Hematopoietic multipotent progenitor cell treated with erythropoietin and hydrocortisone succinate and interleukin-3 and kit ligand, for 4 days (in vitro differentiated cells): ENCODE data around the gene MLST8.

Experiments used
- DNase-seq: peaks from one replicate; pipeline ENCODE4 v3.0.0-alpha.2; 2015

Gene MLST8

GRCh38 chr16:2205104-2205966, at the start of gene MLST8:
TSS of gene MLST8 (plus strand) at chr16:2205454. CDS start at chr16:2206086, 632 bp downstream.
- DNase-seq = peak; percentile 94

- DNase-seq = peak; percentile 70
These were observed 49.0 kb upstream of the MLST8 start for GRCh38 chr16:2155977-2156848.

- DNase-seq = no peak
These were observed 48.4 kb upstream of the MLST8 start for GRCh38 chr16:2156849-2157224.

GRCh38 chr16:2157480-2158261, 47.6 kb upstream of the MLST8 start:
- DNase-seq = no peak

- DNase-seq = no peak
These were observed 47.0 kb upstream of the MLST8 start for GRCh38 chr16:2158262-2158638.

- no peak for DNase-seq
These were observed 45.9 kb upstream of the MLST8 start for GRCh38 chr16:2159175-2159838.

GRCh38 chr16:2160915-2161551, 44.2 kb upstream of the MLST8 start:
- no peak for DNase-seq

- DNase-seq = no peak
These were observed 43.3 kb upstream of the MLST8 start for GRCh38 chr16:2161911-2162310.

- no peak for DNase-seq
These were observed 42.6 kb upstream of the MLST8 start for GRCh38 chr16:2162676-2163118.

GRCh38 chr16:2163211-2163881, 41.9 kb upstream of the MLST8 start:
- no peak for DNase-seq

GRCh38 chr16:2165861-2166260, 39.4 kb upstream of the MLST8 start:
- no peak for DNase-seq

- no peak for DNase-seq
These were observed 38.8 kb upstream of the MLST8 start for GRCh38 chr16:2166263-2167067.

- no peak for DNase-seq
These were observed 38.1 kb upstream of the MLST8 start for GRCh38 chr16:2167068-2167638.

- DNase-seq = no peak
These were observed 35.2 kb upstream of the MLST8 start for GRCh38 chr16:2170080-2170479.

- DNase-seq = no peak
These were observed 34.4 kb upstream of the MLST8 start for GRCh38 chr16:2170587-2171435.

- no peak for DNase-seq
These were observed 33.6 kb upstream of the MLST8 start for GRCh38 chr16:2171601-2172178.

- no peak for DNase-seq
These were observed 32.4 kb upstream of the MLST8 start for GRCh38 chr16:2172688-2173335.

- no peak for DNase-seq
These were observed 31.9 kb upstream of the MLST8 start for GRCh38 chr16:2173366-2173765.
